Measurements from ENCODE around the gene RPRD2. TPM values are rescaled to one million over a fixed set of nuclear protein-coding genes. Genes with fewer than 3 reads are reported as not detected.

RPRD2 gene
- total and polyA plus RNA-seq, 2 experiments from 2014 or later = 16.8 to 20.4 TPM

DNA sequence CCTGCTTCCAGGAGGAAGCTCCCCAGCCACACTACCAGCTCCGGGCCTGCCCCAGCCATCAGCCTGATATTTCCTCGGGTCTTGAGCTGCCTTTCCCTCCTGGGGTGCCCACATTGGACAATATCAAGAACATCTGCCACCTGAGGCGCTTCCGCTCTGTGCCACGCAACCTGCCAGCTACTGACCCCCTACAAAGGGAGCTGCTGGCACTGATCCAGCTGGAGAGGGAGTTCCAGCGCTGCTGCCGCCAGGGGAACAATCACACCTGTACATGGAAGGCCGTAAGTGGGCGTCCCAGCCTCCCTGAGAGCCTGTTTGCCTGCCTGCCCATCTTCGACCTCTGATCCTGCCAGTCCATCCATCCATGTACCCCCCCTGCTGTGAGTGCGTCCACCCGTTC, 147.6 kb downstream of the RPRD2 start:
- H3F3A ChIP-seq (replicated peaks; ENCODE audit: low read depth) = 0 out of 2 replicates have a peak, but pooled peaks cover 9% of the 10 kb centered on the region
- peaks cover 17% of the 10 kb centered on the region for H3K36me3 Mint-ChIP-seq (ENCODE audit: low read depth)
- H3K27ac Mint-ChIP-seq = no peak overlapping the region

More for the DNA sequence above, 147.6 kb downstream of the RPRD2 start:
- Histone ChIP-seq H3K9me2 (ENCODE audit: insufficient read depth) (no peaks in the 10 kb centered on the region), H3K79me2 (replicated peaks; ENCODE audit: insufficient read depth) (no peaks in the 10 kb centered on the region), H4K20me1 (replicated peaks; ENCODE audit: insufficient read depth) (no peaks in the 10 kb centered on the region), H2AFZ (no peak overlapping the region), H3K4me2 (no peak overlapping the region), H3K4me3 (no peak overlapping the region), H3K27me3 (ENCODE audit: insufficient read depth) (no peaks in the 10 kb centered on the region), H3K36me3 (ENCODE audit: insufficient read depth) (0 out of 2 replicates have a peak, but pooled peaks cover 5% of the 10 kb centered on the region), H3K27ac (ENCODE audit: low read depth) (no peak overlapping the region), H3K4me1 (ENCODE audit: insufficient read depth) (peaks cover 3% of the 10 kb centered on the region; the same call in 1 of the 2 replicates)
- H3K9me3 Mint-ChIP-seq = no peaks in the 10 kb centered on the region; the same call in 2 of the 3 replicates
- ATAC-seq = no peak
- peaks cover 10% of the 10 kb centered on the region for H3K4me1 Mint-ChIP-seq
- H3K27me3 Mint-ChIP-seq (ENCODE audit: insufficient read depth, low read depth, poor library complexity) = peaks cover 29% of the 10 kb centered on the region
- TF ChIP-seq CREB1 (CRISPR knock-in tag; IDR thresholded peaks at IDR 0.05; ENCODE audit: low read depth) (no peak), ZNF331 (CRISPR knock-in tag; IDR thresholded peaks at IDR 0.05; ENCODE audit: low read depth) (no peak), EZH2phosphoT487 (IDR thresholded peaks at IDR 0.05; ENCODE audit: unreplicated experiment) (no peak), STAT1 (IDR thresholded peaks at IDR 0.05; ENCODE audit: unreplicated experiment) (no peak), ZNF462 (CRISPR knock-in tag; IDR thresholded peaks at IDR 0.05) (no peak), ZNF114 (CRISPR knock-in tag; IDR thresholded peaks at IDR 0.05) (no peak), POLR2AphosphoS5 (IDR thresholded peaks at IDR 0.05; ENCODE audit: low read depth) (no peak), NANOG (IDR thresholded peaks at IDR 0.05; ENCODE audit: borderline replicate concordance) (no peak), JUNB (IDR thresholded peaks at IDR 0.05; ENCODE audit: unreplicated experiment) (no peak)
- TF ChIP-seq, protein P1, sequence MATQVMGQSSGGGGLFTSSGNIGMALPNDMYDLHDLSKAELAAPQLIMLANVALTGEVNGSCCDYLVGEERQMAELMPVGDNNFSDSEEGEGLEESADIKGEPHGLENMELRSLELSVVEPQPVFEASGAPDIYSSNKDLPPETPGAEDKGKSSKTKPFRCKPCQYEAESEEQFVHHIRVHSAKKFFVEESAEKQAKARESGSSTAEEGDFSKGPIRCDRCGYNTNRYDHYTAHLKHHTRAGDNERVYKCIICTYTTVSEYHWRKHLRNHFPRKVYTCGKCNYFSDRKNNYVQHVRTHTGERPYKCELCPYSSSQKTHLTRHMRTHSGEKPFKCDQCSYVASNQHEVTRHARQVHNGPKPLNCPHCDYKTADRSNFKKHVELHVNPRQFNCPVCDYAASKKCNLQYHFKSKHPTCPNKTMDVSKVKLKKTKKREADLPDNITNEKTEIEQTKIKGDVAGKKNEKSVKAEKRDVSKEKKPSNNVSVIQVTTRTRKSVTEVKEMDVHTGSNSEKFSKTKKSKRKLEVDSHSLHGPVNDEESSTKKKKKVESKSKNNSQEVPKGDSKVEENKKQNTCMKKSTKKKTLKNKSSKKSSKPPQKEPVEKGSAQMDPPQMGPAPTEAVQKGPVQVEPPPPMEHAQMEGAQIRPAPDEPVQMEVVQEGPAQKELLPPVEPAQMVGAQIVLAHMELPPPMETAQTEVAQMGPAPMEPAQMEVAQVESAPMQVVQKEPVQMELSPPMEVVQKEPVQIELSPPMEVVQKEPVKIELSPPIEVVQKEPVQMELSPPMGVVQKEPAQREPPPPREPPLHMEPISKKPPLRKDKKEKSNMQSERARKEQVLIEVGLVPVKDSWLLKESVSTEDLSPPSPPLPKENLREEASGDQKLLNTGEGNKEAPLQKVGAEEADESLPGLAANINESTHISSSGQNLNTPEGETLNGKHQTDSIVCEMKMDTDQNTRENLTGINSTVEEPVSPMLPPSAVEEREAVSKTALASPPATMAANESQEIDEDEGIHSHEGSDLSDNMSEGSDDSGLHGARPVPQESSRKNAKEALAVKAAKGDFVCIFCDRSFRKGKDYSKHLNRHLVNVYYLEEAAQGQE (IDR thresholded peaks at IDR 0.05; ENCODE audit: unreplicated experiment) = no peak
- DNase-seq (ENCODE audit: low spot score) = no peak
- no peak overlapping the region; the same call in 2 of the 3 replicates for H3K4me3 Mint-ChIP-seq
